Measurements from ENCODE around the gene PCYT2.

PCYT2 gene

GRCh38 chr17:81851423-81851822, 59.8 kb downstream of the PCYT2 start:
- no peak for DNase-seq

All from activated CD4-positive, alpha-beta T cell treated with anti-CD3 and anti-CD28 coated beads for 4 hours (primary cell).